ENCODE results near the gene CCDC57.

CCDC57 gene

DNA sequence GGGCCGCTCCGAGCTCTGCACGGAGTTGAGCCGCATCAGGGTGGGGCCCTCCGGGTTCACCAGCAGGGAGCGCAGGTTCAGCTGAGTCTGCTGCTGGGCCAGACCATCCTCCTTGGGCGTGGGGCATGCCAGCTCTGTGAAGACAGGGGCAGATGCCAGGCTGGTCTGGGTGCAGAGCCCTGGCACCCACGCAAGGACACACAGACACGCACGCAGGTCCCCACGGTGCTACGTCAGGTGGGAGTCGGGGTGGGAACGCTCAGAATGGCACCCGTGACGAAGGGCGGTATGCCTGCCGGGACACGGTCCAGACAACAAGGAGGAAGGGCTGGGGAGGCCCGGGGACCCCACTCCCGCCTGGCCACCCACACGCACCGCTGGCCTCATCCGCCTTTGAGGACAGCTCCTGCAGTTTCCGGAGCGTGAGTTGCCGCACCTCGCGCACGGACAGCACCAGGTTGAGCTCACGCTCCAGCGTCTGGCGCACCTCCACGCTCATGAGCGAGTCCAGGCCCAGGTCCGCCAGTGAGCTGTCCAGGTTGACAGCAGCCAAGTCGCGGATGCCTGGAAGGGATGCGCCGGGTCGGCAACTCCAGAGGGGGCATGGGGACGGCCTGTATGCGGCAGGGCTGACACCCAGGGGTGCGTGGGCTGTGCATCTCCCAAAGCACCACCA lies 131.7 kb downstream of the CCDC57 start:
- no peak for DNase-seq (ENCODE audit: low read depth)

- DNase-seq (ENCODE audit: low read depth), result no peak
Observed at GRCh38 chr17:82080048-82080788, 132.4 kb downstream of the CCDC57 start.

DNA sequence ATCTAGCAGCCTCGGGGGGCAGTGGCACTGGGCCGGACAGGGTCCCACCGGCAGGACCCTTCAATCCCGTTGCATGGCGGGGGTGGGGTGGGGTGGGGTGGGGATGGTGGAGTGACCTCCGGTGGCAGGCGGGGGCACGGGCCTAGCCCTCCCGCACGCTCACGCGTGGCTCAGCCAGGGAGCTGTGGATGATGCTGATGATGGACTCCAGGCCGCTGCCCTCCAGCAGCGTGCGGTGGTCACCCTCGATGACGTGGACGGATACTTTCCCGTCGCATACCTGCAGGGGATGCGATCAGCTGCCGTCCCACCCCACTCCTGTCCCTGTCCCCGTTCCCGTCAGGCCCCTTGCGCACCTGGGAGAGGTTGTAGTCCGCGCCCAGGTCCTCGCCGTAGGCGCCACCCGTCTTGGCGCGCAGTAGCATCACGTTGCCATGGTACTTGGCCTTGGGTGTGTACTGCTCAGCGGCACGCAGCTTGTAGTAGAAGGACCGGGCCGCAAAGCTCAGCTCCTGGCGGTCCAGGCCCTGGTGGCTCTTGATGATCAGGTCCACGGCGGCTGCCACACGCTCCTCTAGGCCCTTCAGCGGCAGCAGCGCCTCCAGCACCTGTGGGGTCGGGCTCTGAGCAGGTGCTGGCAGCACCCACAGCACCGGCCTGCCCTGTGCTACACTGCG lies 133.5 kb downstream of the CCDC57 start:
- DNase-seq (ENCODE audit: low read depth), result no peak

DNA sequence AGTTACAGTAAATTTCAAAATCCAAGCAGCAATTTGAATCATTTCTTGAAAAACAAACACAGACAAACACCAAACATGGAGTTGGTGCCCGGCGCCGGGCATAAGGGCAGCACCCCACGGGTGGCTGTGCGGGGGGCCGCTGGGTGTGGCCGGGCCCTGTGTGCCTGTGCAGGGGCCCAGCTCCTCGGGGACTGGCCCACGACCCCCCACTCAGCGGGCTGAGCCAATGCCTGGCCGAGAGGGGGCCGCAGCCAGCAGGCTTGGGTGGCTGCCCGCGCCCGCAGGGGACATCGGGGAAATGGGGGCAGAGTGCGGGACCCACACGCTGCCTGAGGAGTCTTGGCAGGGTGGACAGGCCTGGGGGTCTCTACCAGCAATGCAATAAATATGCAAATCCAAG lies 134.2 kb downstream of the CCDC57 start:
- no peak for DNase-seq (ENCODE audit: low read depth)

DNA sequence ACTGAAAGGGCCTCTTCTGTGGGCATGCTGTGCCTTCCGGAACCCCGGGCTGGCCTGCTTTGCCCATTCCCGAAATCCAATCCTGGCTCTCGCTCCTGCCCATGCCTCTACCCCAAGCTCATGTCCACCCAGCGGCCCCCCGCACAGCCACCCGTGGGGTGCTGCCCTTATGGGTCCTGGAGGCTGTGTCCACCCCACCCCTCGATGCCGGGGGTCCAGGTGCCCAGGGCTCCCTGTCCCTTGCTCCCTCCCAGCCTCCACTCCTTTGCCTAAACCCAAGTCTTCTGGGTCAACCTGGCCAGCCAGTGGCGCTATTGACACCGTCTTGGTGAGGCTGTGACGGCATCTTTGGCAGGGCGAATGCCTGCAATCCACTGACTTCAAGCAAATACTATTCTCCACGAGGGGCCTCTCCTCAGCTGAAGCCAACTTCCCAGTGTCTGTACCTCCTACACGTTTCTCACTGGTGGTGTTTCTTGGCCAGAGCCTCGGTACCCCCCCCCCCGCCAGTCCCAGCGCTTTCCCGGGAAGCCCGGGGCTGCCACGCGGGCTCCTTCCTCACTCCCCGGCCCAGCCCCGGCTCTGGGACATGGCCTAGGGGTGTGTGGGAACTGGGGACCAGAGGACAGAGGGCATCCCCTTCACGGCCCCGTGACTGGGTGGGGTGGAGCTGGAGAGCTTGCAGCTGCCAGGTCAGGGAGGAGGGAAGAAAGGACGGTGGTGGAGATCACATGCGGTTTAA lies 134.9 kb downstream of the CCDC57 start:
- no peak for DNase-seq (ENCODE audit: low read depth)

- DNase-seq (ENCODE audit: low read depth), result no peak
Observed at GRCh38 chr17:82076785-82077591, 135.7 kb downstream of the CCDC57 start.

GRCh38 chr17:82076018-82076784 lies 136.4 kb downstream of the CCDC57 start:
- no peak for DNase-seq (ENCODE audit: low read depth)

GRCh38 chr17:82073446-82073845 lies 139.2 kb downstream of the CCDC57 start:
- no peak for DNase-seq (ENCODE audit: low read depth)

GRCh38 chr17:82072827-82073226 lies 139.8 kb downstream of the CCDC57 start:
- DNase-seq (ENCODE audit: low read depth), result no peak

GRCh38 chr17:82070611-82071010 lies 142.0 kb downstream of the CCDC57 start:
- no peak for DNase-seq (ENCODE audit: low read depth)

DNA sequence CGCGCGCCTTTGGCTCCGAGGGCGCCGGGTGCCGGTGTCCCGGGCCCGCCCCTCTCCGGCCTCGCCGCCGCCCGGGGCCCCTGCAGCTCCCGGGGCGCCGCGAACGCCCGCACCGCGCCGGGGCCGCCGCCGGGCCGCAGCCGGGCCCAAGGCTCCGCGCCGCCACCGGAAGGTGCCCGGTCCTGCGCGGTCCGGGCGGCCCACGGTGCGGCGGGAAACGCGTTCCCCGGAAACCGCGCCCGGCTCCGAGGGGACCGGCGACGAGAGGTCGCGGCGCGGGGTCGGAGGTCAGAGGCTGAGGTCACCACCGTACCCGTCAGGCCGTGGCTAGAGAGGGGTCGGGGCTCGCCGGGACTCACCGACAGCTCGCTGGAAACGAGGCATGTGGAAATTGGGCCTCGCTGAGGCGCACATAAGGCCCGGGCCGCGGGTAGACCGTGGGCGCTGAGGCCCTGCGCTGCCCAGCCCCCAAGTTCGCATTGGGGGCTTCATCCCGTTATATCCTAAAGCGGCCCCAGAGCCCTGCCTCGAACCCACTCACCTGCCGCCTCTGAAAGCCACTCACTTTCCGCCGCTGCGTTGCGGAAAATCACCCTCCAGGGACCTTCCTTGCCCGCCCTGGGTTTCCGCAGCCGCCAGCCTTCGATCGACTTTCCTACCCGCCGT lies 146.9 kb downstream of the CCDC57 start, which contains the start of gene DUS1L:
DUS1L (minus strand) TSS at position 167 of the 666 bp plus-strand sequence. CDS start 745 bp downstream, outside the sequence.
- DNase-seq (ENCODE audit: low read depth), result peak; percentile 34

- peak; percentile 29 for DNase-seq (ENCODE audit: low read depth)
Observed at GRCh38 chr17:82065193-82065637, 147.4 kb downstream of the CCDC57 start.

DNA sequence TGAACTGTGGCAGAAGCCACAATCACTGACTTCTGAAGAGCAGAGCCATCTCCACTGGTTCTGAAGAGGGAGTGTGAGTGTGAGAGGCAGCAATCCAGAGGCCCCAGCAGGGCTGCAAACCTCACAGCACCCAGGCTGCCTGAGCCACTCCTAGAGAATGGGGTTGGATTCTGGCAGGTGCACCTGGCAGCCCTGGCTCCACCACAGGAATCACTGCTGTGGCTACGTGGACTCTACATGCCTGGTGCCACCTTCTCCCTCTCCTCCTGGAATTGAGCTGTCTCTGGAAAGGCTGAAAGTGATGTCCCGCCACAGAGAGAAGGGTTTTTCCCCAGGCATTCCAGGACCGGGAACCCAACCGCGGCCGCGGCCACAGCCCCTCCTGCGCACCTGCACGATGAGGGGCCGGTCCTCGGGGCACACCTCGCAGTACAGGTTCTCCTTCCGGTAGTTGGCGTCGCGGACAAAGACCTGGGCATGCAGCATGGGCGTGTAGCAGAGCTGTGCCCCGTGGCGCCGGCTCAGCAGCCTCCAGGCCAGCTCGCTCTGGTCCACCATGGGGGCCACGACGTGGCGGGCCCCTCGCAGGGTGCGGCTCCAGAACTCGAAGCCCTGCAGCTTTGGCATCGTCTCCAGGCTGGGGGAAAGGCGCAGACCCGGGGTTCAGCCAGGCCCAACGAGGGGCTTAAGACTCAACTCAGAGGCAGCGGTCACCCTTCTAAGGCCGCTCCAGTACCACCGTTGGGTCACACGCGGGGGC lies 148.0 kb downstream of the CCDC57 start:
- no peak for DNase-seq (ENCODE audit: low read depth)

- DNase-seq (ENCODE audit: low read depth), result no peak
Observed at GRCh38 chr17:82063424-82064415, 148.9 kb downstream of the CCDC57 start.

GRCh38 chr17:82062984-82063368 lies 149.7 kb downstream of the CCDC57 start:
- DNase-seq (ENCODE audit: low read depth), result no peak

GRCh38 chr17:82062076-82062983 lies 150.3 kb downstream of the CCDC57 start:
- no peak for DNase-seq (ENCODE audit: low read depth)
